Stimulated activated memory B cell treated with anti-CD40 and anti-IgM and Interleukin-4, amounts not matched to agents 10 μg/mL and 1 μg/mL and 100 μg/mL, for 72 hours (primary cell): ENCODE measurements around the gene MEX3A.
"Not testable (repeated sequence)": the region's sequence is repeated elsewhere in the genome, so short reads cannot be mapped to it uniquely, and the experiment has no call there.

Experiments used
- ATAC-seq: fragments of 150-1000 bp; cut with Tn5 transposase; 2 replicates; pipeline ENCODE4 v1.10.0; 2021
- H3K27ac Mint-ChIP-seq: one replicate; pipeline ENCODE4 v1.8.0; 2022; ENCODE audit warnings: mild to moderate bottlenecking, mixed read lengths
- H3K27me3 Mint-ChIP-seq: one replicate; pipeline ENCODE4 v1.8.0; 2022; ENCODE audit warnings: mixed read lengths
- H3K36me3 Mint-ChIP-seq: one replicate; pipeline ENCODE4 v1.8.0; 2022; ENCODE audit warnings: mixed read lengths
- H3K4me1 Mint-ChIP-seq: one replicate; pipeline ENCODE4 v1.8.0; 2022; ENCODE audit warnings: mixed read lengths
- H3K4me3 Mint-ChIP-seq: one replicate; pipeline ENCODE4 v1.8.0; 2022; ENCODE audit warnings: mild to moderate bottlenecking, moderate library complexity, mixed read lengths
- H3K9me3 Mint-ChIP-seq: one replicate; pipeline ENCODE4 v1.8.0; 2022; ENCODE audit warnings: mixed read lengths

The MEX3A gene

GRCh38 chr1:156082309-156083091 lies at the start of gene MEX3A:
Gene MEX3A, minus strand, starts transcription at chr1:156082465. Its CDS starts 467 bp downstream, at chr1:156081998.
- no peak within 1 kb of the TSS for H3K27ac Mint-ChIP-seq
- peaks cover 15% of the 10 kb centered on the region for H3K4me1 Mint-ChIP-seq
- H3K4me3 Mint-ChIP-seq, result peak within 1 kb of the TSS; percentile 81
- H3K9me3 Mint-ChIP-seq, result no peaks in the 10 kb centered on the region
- peak; percentile 76 for ATAC-seq
- no peaks in the 10 kb centered on the region for H3K36me3 Mint-ChIP-seq
- peaks cover 33% of the 10 kb centered on the region for H3K27me3 Mint-ChIP-seq

GRCh38 chr1:156130578-156130942 lies 48.3 kb upstream of the MEX3A start:
- Mint-ChIP-seq H3K9me3 (no peaks in the 10 kb centered on the region), H3K27me3 (no peaks in the 10 kb centered on the region), H3K4me3 (no peak overlapping the region), H3K27ac (peak overlapping the region; percentile 94), H3K4me1 (peaks cover 47% of the 10 kb centered on the region), H3K36me3 (peaks cover 30% of the 10 kb centered on the region)
- no peak for ATAC-seq

- peak; percentile 31 for ATAC-seq
- no peak overlapping the region for H3K4me3 Mint-ChIP-seq
- no peaks in the 10 kb centered on the region for H3K9me3 Mint-ChIP-seq
- H3K4me1 Mint-ChIP-seq, result peaks cover 53% of the 10 kb centered on the region
- peak overlapping the region; percentile 94 for H3K27ac Mint-ChIP-seq
- no peaks in the 10 kb centered on the region for H3K27me3 Mint-ChIP-seq
- peaks cover 26% of the 10 kb centered on the region for H3K36me3 Mint-ChIP-seq
Observed at GRCh38 chr1:156129687-156130577, 47.7 kb upstream of the MEX3A start.

GRCh38 chr1:156128654-156129597 lies 46.7 kb upstream of the MEX3A start:
- peak overlapping the region; percentile 94 for H3K27ac Mint-ChIP-seq
- H3K9me3 Mint-ChIP-seq, result no peaks in the 10 kb centered on the region
- peaks cover 16% of the 10 kb centered on the region for H3K36me3 Mint-ChIP-seq
- ATAC-seq, result no peak
- no peak overlapping the region for H3K4me3 Mint-ChIP-seq
- H3K4me1 Mint-ChIP-seq, result peaks cover 63% of the 10 kb centered on the region
- no peaks in the 10 kb centered on the region for H3K27me3 Mint-ChIP-seq

- Mint-ChIP-seq H3K4me1 (peaks cover 70% of the 10 kb centered on the region), H3K9me3 (no peaks in the 10 kb centered on the region), H3K27me3 (no peaks in the 10 kb centered on the region), H3K27ac (peak overlapping the region; percentile 94), H3K36me3 (peaks cover 11% of the 10 kb centered on the region), H3K4me3 (no peak overlapping the region)
- no peak for ATAC-seq
Observed at GRCh38 chr1:156128308-156128653, 46.0 kb upstream of the MEX3A start.

- H3K9me3 Mint-ChIP-seq, result no peaks in the 10 kb centered on the region
- peak; percentile 95 for ATAC-seq
- H3K27me3 Mint-ChIP-seq, result no peaks in the 10 kb centered on the region
- peaks cover 81% of the 10 kb centered on the region for H3K4me1 Mint-ChIP-seq
- peak overlapping the region; percentile 42 for H3K4me3 Mint-ChIP-seq
- peak overlapping the region; percentile 94 for H3K27ac Mint-ChIP-seq
- peaks cover 17% of the 10 kb centered on the region for H3K36me3 Mint-ChIP-seq
Observed at GRCh38 chr1:156126630-156127534, 44.6 kb upstream of the MEX3A start.

- ATAC-seq, result peak; percentile 61
- H3K4me3 Mint-ChIP-seq, result peak overlapping the region; percentile 42
- H3K36me3 Mint-ChIP-seq, result peaks cover 17% of the 10 kb centered on the region
- H3K27me3 Mint-ChIP-seq, result no peaks in the 10 kb centered on the region
- no peaks in the 10 kb centered on the region for H3K9me3 Mint-ChIP-seq
- peaks cover 81% of the 10 kb centered on the region for H3K4me1 Mint-ChIP-seq
- H3K27ac Mint-ChIP-seq, result peak overlapping the region; percentile 94
Observed at GRCh38 chr1:156126043-156126629, 43.9 kb upstream of the MEX3A start.

- H3K4me3 Mint-ChIP-seq, H3K9me3 Mint-ChIP-seq, ATAC-seq, H3K27me3 Mint-ChIP-seq: not testable (repeated sequence)
- Mint-ChIP-seq H3K4me1 (peaks cover 82% of the 10 kb centered on the region), H3K36me3 (peaks cover 16% of the 10 kb centered on the region), H3K27ac (peak overlapping the region; percentile 94)
Observed at GRCh38 chr1:156125544-156125943, 43.3 kb upstream of the MEX3A start.

- no peak for ATAC-seq
- Mint-ChIP-seq H3K27me3 (no peaks in the 10 kb centered on the region), H3K9me3 (no peaks in the 10 kb centered on the region), H3K36me3 (peaks cover 16% of the 10 kb centered on the region), H3K4me3 (no peak overlapping the region), H3K27ac (peak overlapping the region; percentile 94), H3K4me1 (peaks cover 82% of the 10 kb centered on the region)
Observed at GRCh38 chr1:156124557-156125483, 42.6 kb upstream of the MEX3A start.

GRCh38 chr1:156123356-156124196 lies 41.3 kb upstream of the MEX3A start:
- no peak for ATAC-seq
- Mint-ChIP-seq H3K27me3 (no peaks in the 10 kb centered on the region), H3K9me3 (no peaks in the 10 kb centered on the region), H3K4me3 (no peak overlapping the region), H3K4me1 (peaks cover 82% of the 10 kb centered on the region), H3K27ac (peak overlapping the region; percentile 94), H3K36me3 (peaks cover 19% of the 10 kb centered on the region)

- no peak for ATAC-seq
- H3K36me3 Mint-ChIP-seq, result peaks cover 28% of the 10 kb centered on the region
- H3K27me3 Mint-ChIP-seq, result no peaks in the 10 kb centered on the region
- H3K9me3 Mint-ChIP-seq, result no peaks in the 10 kb centered on the region
- H3K4me1 Mint-ChIP-seq, result peaks cover 83% of the 10 kb centered on the region
- H3K4me3 Mint-ChIP-seq, result no peak overlapping the region
- peak overlapping the region; percentile 63 for H3K27ac Mint-ChIP-seq
Observed at GRCh38 chr1:156122519-156123355, 40.5 kb upstream of the MEX3A start.
